ENCODE data around the gene ZBTB7C. TPM values are rescaled to one million over a fixed set of nuclear protein-coding genes. Genes with fewer than 3 reads are reported as not detected.

Gene ZBTB7C
- total RNA-seq, 1 donor = 0.09 TPM

DNA sequence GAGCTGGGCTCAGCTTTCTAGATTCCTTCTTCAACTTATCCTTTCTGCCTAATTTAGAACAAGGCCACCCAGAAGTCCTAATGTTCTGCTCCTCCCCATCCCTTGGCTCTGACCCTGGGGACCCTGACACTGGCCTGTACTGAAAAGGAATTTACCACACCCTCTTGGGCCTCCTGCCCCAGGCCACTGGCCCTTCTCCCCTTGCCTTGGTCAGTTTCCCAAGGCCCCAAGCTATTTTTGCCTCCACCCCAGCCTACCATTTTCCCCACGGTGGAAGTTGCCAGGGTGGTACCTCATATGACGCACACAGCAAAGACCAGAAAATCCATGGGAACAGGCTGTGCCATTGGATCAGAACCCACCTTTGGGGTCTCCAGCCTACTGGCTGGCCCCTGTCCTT is 72.1 kb downstream of the ZBTB7C start:
- no peak overlapping the region for H3K4me3 ChIP-seq (ENCODE audit: low read depth, low read length)
- no peak for DNase-seq (ENCODE audit: low read depth)
- TF ChIP-seq, protein P1, sequence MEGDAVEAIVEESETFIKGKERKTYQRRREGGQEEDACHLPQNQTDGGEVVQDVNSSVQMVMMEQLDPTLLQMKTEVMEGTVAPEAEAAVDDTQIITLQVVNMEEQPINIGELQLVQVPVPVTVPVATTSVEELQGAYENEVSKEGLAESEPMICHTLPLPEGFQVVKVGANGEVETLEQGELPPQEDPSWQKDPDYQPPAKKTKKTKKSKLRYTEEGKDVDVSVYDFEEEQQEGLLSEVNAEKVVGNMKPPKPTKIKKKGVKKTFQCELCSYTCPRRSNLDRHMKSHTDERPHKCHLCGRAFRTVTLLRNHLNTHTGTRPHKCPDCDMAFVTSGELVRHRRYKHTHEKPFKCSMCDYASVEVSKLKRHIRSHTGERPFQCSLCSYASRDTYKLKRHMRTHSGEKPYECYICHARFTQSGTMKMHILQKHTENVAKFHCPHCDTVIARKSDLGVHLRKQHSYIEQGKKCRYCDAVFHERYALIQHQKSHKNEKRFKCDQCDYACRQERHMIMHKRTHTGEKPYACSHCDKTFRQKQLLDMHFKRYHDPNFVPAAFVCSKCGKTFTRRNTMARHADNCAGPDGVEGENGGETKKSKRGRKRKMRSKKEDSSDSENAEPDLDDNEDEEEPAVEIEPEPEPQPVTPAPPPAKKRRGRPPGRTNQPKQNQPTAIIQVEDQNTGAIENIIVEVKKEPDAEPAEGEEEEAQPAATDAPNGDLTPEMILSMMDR (IDR thresholded peaks at IDR 0.05; ENCODE audit: insufficient read depth, low read length) = no peak

DNA sequence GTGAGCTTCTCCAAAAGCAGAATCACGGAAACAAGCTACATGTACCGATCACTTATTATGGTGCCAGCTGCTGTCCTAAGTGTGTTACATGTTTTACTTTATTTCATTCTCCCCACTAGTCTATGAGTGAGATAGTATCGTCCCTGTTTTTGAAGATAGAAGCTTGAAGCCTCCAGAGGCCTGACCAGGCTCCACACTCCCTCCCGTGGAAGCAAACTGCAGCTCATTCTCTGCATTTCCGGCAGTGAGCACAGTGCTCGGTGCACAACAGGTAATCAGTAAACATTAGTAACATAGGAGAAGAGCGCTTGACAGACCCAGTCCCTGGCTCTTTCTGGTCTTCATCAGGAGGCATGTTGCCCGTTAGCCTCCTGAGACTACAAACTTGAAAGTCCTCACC is 72.9 kb downstream of the ZBTB7C start:
- TF ChIP-seq, protein P1 (IDR thresholded peaks at IDR 0.05; ENCODE audit: insufficient read depth, low read length) = peak; percentile 25
- no peak overlapping the region for H3K4me3 ChIP-seq (ENCODE audit: low read depth, low read length)
- peak; percentile 11 for DNase-seq (ENCODE audit: low read depth)

DNA sequence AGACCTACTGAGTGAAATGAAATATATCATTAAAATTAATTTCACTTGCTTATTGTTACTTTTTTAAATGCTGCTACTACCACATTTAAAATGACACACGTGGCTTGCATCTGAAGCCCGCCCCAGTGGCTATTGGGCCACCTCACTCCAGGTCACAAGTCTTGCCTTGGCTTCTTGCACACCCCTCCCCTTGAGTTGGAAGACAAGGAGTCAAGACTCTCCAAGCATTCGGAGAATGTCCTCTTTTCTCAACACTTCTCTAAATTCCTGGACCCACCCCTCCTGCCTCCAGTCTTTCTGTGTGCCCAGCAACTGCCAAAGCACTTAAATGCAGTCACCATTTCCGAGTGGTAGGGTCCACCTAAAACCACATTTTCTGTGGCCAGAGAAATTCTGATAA is 73.4 kb downstream of the ZBTB7C start:
- TF ChIP-seq, protein P1 (IDR thresholded peaks at IDR 0.05; ENCODE audit: insufficient read depth, low read length) = no peak
- DNase-seq (ENCODE audit: low read depth) = peak; percentile 10
- H3K4me3 ChIP-seq (ENCODE audit: low read depth, low read length) = no peak overlapping the region

DNA sequence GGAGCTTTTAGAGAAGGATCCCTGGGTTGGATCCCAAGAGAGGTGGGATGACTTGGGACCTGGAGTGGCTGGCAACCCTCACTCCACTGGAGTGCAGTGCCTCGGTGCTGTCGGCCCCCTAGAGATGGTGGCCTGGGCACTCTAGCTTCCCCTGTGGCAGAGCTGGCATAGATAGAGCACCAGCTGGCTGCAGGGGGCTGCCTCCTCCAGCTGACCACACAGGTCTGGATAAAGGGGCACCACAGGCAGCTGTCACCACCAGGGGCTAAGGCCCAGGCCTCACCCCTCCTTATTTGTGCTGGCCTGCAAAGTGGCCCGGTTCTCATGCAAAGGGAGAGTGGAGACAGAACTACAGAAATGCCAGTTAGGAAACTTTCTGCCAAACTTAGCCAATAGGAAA is 74.3 kb downstream of the ZBTB7C start:
- TF ChIP-seq, protein P1 (IDR thresholded peaks at IDR 0.05; ENCODE audit: insufficient read depth, low read length) = no peak
- no peak overlapping the region for H3K4me3 ChIP-seq (ENCODE audit: low read depth, low read length)
- DNase-seq (ENCODE audit: low read depth) = no peak

DNA sequence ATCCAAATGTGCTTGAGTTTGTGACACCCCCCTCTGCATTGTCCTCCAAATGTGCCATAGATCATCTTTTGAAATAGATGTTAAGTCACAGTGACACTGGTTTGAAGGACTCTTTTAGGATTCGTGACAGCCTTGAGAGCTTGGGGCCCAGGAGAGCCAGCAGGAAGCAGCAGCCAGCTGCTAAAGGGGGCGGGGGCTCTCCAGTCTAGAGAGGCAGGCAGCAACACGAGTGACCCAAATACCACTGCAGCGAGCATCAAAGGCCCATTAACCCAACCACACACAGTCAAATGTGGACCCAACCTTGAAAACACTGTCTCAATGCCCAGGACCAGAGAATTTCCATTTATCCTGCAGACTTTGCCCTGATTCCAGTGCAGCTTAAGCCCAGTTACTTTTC is 75.6 kb downstream of the ZBTB7C start:
- H3K4me3 ChIP-seq (ENCODE audit: low read depth, low read length) = no peak overlapping the region
- no peak for DNase-seq (ENCODE audit: low read depth)
- TF ChIP-seq, protein P1 (IDR thresholded peaks at IDR 0.05; ENCODE audit: insufficient read depth, low read length) = no peak

DNA sequence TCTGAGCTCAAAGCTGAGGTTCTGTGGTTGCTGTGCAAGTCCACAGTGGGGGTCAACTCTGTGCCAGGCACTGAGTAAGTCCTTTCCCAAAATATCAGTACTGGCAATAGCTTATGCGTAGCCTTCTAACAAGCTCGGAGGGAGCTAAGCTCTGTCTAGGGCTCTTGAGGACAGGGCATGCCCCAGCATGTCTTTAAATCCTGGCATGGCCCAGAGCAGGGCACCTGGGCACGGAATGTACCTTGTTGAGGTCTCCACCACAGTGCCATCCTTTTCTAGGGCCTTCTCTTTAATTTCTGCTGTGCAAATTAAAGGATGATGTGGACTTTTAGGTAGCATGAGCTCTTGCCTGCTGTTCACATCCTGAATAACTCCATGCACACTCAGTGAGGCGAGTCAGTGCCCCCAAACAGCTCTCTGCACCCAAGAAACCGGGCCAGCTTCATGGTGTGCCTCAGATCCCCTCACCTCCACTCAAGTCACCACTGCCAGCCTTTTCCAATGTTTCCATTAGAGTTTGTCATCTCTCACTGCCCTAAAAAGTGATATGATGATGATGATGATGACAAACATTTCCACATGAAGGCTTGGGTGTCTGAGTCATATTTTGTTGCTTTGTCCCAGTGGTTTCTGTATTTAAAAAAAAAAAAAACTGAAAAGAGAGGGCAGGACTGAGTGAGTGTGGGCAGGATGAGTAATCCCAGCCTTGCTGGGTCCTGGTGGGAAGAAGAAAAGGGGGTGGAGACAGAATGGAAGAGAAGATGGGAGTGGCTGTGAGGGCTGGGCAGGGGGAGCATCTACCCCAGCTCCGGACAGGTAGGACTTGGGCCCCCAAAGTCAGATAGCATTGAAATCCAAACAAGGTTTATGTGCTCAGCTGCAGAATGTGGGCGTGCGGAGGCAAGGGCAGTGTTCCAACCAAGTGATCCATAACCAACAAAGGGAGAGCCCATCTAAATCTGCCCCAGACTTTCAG is 78.9 kb downstream of the ZBTB7C start:
- peak; percentile 73 for DNase-seq (ENCODE audit: low read depth)
- TF ChIP-seq, protein P1 (IDR thresholded peaks at IDR 0.05; ENCODE audit: insufficient read depth, low read length) = no peak
- H3K4me3 ChIP-seq (ENCODE audit: low read depth, low read length) = no peak overlapping the region
